ENCODE results near the gene HPS5. TPM values are rescaled to one million over a fixed set of nuclear protein-coding genes. Genes with fewer than 3 reads are reported as not detected.

HPS5 gene
- total and polyA plus RNA-seq, 2 of the 4 experiments (the other 2 are of a cell fraction), result 7.9 to 28.3 TPM

DNA sequence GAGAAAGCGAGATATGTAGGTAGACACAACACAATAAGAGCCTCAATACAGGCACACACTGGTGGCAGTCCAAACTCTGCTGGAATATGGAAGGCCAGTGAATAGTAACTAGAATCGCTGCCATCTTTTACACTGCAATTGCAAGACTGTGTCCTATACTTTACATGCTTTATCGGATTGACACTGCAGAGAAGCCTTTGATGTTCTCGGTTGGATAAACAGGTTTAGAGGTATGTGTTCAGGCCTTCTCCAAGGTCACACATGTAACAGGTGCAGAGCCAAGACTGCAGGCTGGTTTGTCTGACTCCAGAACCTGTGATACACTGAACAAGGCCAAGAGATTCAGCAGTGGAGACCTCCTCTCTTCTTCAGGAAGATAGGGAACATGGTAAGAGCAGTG lies 50.7 kb downstream of the HPS5 start:
- H3K9me1 ChIP-seq (ENCODE audit: insufficient read depth, low read length), result no peaks in the 10 kb centered on the region
- WGBS, 2 experiments (ENCODE audit: extremely low coverage in 2 of 2, insufficient read length in 1 of 2), result no CpG with 5 or more reads among the region's 4 CpGs
- no peak overlapping the region for H3K56ac ChIP-seq (ENCODE audit: extremely low read depth, insufficient read depth, low read length)
- in situ Hi-C loops (cut with MboI; ENCODE audit: low sequenced_read_pairs), result no loop called here
- dilution Hi-C loops (cut with HindIII; ENCODE audit: low sequenced_read_pairs, unreplicated experiment), result no loop called here
- H3K18ac ChIP-seq (ENCODE audit: low read depth, low read length), result no peak overlapping the region
- ChIA-PET POLR2A (ENCODE audit: unreplicated experiment) (no interaction called here), CTCF (no interaction called here)
- no peak for DNase-seq
- H3K4me2 ChIP-seq (ENCODE audit: low read depth, low read length), result no peak overlapping the region
- no peak overlapping the region for H4K5ac ChIP-seq (ENCODE audit: low read depth, low read length)
- H3K27me3 ChIP-seq (ENCODE audit: control insufficient read depth, insufficient read depth, low read length), result no peaks in the 10 kb centered on the region
- H4K91ac ChIP-seq (ENCODE audit: insufficient read depth, low read depth, low read length), result no peak overlapping the region
- no TSS peak for BruUV-seq (replicated peaks)
- ATAC-seq (ENCODE audit: low read depth), result no peak
- no peak overlapping the region for H2BK5ac ChIP-seq (ENCODE audit: low read depth, low read length, poor library complexity, severe bottlenecking)
- no peak overlapping the region for H2BK120ac ChIP-seq (ENCODE audit: low read depth, low read length)
- no peak overlapping the region for H3K9ac ChIP-seq (ENCODE audit: low read depth, low read length)
- H3K9me3 ChIP-seq (ENCODE audit: control insufficient read depth, insufficient read depth, low read length), result no peaks in the 10 kb centered on the region
- H2AK5ac ChIP-seq (ENCODE audit: low read depth, low read length), result no peak overlapping the region
- H2BK15ac ChIP-seq (ENCODE audit: low read depth, low read length), result no peak overlapping the region
- H3K4me3 ChIP-seq (ENCODE audit: insufficient read depth, low read depth, low read length), result no peak overlapping the region
- intact Hi-C loops (cut with micrococcal nuclease), result no loop called here
- no peak overlapping the region for H3K14ac ChIP-seq (replicated peaks; ENCODE audit: low read depth, low read length)
- H2BK20ac ChIP-seq (ENCODE audit: low read depth, low read length), result no peak overlapping the region
- no peak overlapping the region for H3K4ac ChIP-seq (ENCODE audit: low read depth, low read length)
- no peaks in the 10 kb centered on the region for H3K36me3 ChIP-seq (ENCODE audit: control insufficient read depth, insufficient read depth, low read length)
- H3K23ac ChIP-seq (ENCODE audit: low read depth, low read length), result no peak overlapping the region
- TF ChIP-seq NFE2L2 (IDR thresholded peaks at IDR 0.05; ENCODE audit: low read depth, low read length), result no peak
- no peak for TF ChIP-seq BHLHE40 (IDR thresholded peaks at IDR 0.05; ENCODE audit: low read depth, low read length)
- no peak for TF ChIP-seq ELK1 (IDR thresholded peaks at IDR 0.05; ENCODE audit: borderline replicate concordance, low read depth, low read length)
- no peak for TF ChIP-seq MXI1 (IDR thresholded peaks at IDR 0.05; ENCODE audit: borderline replicate concordance, low read depth, low read length)
- TF ChIP-seq, protein P1, sequence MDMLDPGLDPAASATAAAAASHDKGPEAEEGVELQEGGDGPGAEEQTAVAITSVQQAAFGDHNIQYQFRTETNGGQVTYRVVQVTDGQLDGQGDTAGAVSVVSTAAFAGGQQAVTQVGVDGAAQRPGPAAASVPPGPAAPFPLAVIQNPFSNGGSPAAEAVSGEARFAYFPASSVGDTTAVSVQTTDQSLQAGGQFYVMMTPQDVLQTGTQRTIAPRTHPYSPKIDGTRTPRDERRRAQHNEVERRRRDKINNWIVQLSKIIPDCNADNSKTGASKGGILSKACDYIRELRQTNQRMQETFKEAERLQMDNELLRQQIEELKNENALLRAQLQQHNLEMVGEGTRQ (IDR thresholded peaks at IDR 0.05; ENCODE audit: low read depth, low read length), result no peak
- no peak for TF ChIP-seq CEBPB (IDR thresholded peaks at IDR 0.05; ENCODE audit: low read depth, low read length)
- TF ChIP-seq MAFK (IDR thresholded peaks at IDR 0.05; ENCODE audit: low read depth, low read length), result no peak
- TF ChIP-seq RFX5 (IDR thresholded peaks at IDR 0.05; ENCODE audit: low read depth, low read length), result no peak
- TF ChIP-seq, protein P2, sequence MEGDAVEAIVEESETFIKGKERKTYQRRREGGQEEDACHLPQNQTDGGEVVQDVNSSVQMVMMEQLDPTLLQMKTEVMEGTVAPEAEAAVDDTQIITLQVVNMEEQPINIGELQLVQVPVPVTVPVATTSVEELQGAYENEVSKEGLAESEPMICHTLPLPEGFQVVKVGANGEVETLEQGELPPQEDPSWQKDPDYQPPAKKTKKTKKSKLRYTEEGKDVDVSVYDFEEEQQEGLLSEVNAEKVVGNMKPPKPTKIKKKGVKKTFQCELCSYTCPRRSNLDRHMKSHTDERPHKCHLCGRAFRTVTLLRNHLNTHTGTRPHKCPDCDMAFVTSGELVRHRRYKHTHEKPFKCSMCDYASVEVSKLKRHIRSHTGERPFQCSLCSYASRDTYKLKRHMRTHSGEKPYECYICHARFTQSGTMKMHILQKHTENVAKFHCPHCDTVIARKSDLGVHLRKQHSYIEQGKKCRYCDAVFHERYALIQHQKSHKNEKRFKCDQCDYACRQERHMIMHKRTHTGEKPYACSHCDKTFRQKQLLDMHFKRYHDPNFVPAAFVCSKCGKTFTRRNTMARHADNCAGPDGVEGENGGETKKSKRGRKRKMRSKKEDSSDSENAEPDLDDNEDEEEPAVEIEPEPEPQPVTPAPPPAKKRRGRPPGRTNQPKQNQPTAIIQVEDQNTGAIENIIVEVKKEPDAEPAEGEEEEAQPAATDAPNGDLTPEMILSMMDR (conservative IDR thresholded peaks at IDR 0.05; ENCODE audit: low read depth, low read length), result no peak
- TF ChIP-seq SMC3 (IDR thresholded peaks at IDR 0.05; ENCODE audit: low read depth, low read length), result no peak
- TF ChIP-seq POLR2A (IDR thresholded peaks at IDR 0.05; ENCODE audit: low read depth, low read length), result no peak
- TF ChIP-seq MAZ (IDR thresholded peaks at IDR 0.05; ENCODE audit: borderline replicate concordance, low read depth, low read length), result no peak
- H2AK9ac ChIP-seq (replicated peaks; ENCODE audit: low read depth, low read length, poor library complexity), result no peak overlapping the region
- no peak overlapping the region for H3K27ac ChIP-seq (ENCODE audit: insufficient read depth, low read length)
- H4K8ac ChIP-seq (ENCODE audit: low read depth in 2 of 2, low read length in 2 of 2), result no peak overlapping the region
- H4K20me1 ChIP-seq (ENCODE audit: insufficient read depth, low read length), result no peaks in the 10 kb centered on the region
- H2AFZ ChIP-seq (replicated peaks; ENCODE audit: low read length, poor library complexity), result no peak overlapping the region
- H3K4me1 ChIP-seq (ENCODE audit: control insufficient read depth, insufficient read depth, low read length), result no peaks in the 10 kb centered on the region
- H3K79me1 ChIP-seq (ENCODE audit: low read depth in 1 of 2, low read length in 2 of 2), result no peaks in the 10 kb centered on the region
